ENCODE data around the gene SLC39A9. TPM values are rescaled to one million over a fixed set of nuclear protein-coding genes. Genes with fewer than 3 reads are reported as not detected.

The SLC39A9 gene
- total RNA-seq, 1 experiment from 2014 or later: 44.1 TPM

- no peak for TF ChIP-seq ZNF512 (CRISPR knock-in tag; IDR thresholded peaks at IDR 0.05; ENCODE audit: borderline replicate concordance)
- TF ChIP-seq SOX15 (CRISPR knock-in tag; IDR thresholded peaks at IDR 0.05): no peak
- no peak for TF ChIP-seq ZNF423 (CRISPR knock-in tag; IDR thresholded peaks at IDR 0.05)
- no peak for TF ChIP-seq NR2C2 (CRISPR knock-in tag; IDR thresholded peaks at IDR 0.05)
- TF ChIP-seq ZBTB43 (CRISPR knock-in tag; IDR thresholded peaks at IDR 0.05): no peak
- TF ChIP-seq CREB1 (CRISPR knock-in tag; IDR thresholded peaks at IDR 0.05): no peak
Observed at GRCh38 chr14:69487771-69488170, 89.3 kb downstream of the SLC39A9 start (continued).

GRCh38 chr14:69489495-69489894 lies 91.0 kb downstream of the SLC39A9 start:
- DNase-seq (ENCODE audit: low spot score) (no peak), ATAC-seq (no peak)
- TF ChIP-seq ZBTB21 (CRISPR knock-in tag; IDR thresholded peaks at IDR 0.05; ENCODE audit: borderline replicate concordance) (no peak), FOXJ3 (CRISPR knock-in tag; IDR thresholded peaks at IDR 0.05; ENCODE audit: borderline replicate concordance) (no peak), ESRRA (CRISPR knock-in tag; IDR thresholded peaks at IDR 0.05; ENCODE audit: borderline replicate concordance) (no peak), GTF2I (CRISPR knock-in tag; conservative IDR thresholded peaks at IDR 0.05) (no peak), MAX (CRISPR knock-in tag; IDR thresholded peaks at IDR 0.05) (no peak), PRDM15 (CRISPR knock-in tag; IDR thresholded peaks at IDR 0.05) (no peak)
- Mint-ChIP-seq H3K4me3 (no peak overlapping the region), H3K27ac (no peak overlapping the region), H3K4me1 (peaks cover 11% of the 10 kb centered on the region), H3K9me3 (no peaks in the 10 kb centered on the region), H3K36me3 (no peaks in the 10 kb centered on the region), H3K27me3 (ENCODE audit: low read depth) (peaks cover 26% of the 10 kb centered on the region)
- CTCF ChIA-PET: interaction anchor here (0.8 to 1.0 kb wide), 4 partner anchors 12 to 46 kb away, joined by 3 to 7 read pairs (median 3); no protein-coding TSS in a partner anchor
- POLR2A ChIA-PET: interaction anchor here (0.6 kb wide), 1 partner anchor 20 kb away, joined by 5 read pairs; no protein-coding TSS in a partner anchor

- no peak for ATAC-seq
- H3K27ac Mint-ChIP-seq: no peak overlapping the region
- H3K27me3 Mint-ChIP-seq (ENCODE audit: low read depth): peaks cover 19% of the 10 kb centered on the region
- TF ChIP-seq ZNF317 (CRISPR knock-in tag; IDR thresholded peaks at IDR 0.05; ENCODE audit: borderline replicate concordance, low read depth) (no peak), NFATC4 (CRISPR knock-in tag; IDR thresholded peaks at IDR 0.05) (no peak), ZNF425 (CRISPR knock-in tag; conservative IDR thresholded peaks at IDR 0.05) (no peak), NFYB (CRISPR knock-in tag; conservative IDR thresholded peaks at IDR 0.05; ENCODE audit: low read depth) (no peak), SMAD4 (CRISPR knock-in tag; IDR thresholded peaks at IDR 0.05) (no peak), ZNF121 (CRISPR knock-in tag; IDR thresholded peaks at IDR 0.05) (no peak), MYBL2 (CRISPR knock-in tag; IDR thresholded peaks at IDR 0.05) (no peak), ATF3 (CRISPR knock-in tag; conservative IDR thresholded peaks at IDR 0.05) (no peak), ATF6 (CRISPR knock-in tag; IDR thresholded peaks at IDR 0.05) (no peak), HMGA2 (CRISPR knock-in tag; IDR thresholded peaks at IDR 0.05) (no peak), TEAD1 (CRISPR knock-in tag; IDR thresholded peaks at IDR 0.05) (no peak)
Observed at GRCh38 chr14:69490219-69490918, 91.9 kb downstream of the SLC39A9 start.

More at GRCh38 chr14:69490219-69490918, 91.9 kb downstream of the SLC39A9 start:
- Mint-ChIP-seq H3K4me1 (peaks cover 11% of the 10 kb centered on the region), H3K9me3 (no peaks in the 10 kb centered on the region), H3K36me3 (no peaks in the 10 kb centered on the region), H3K4me3 (no peak overlapping the region)
- no peak for DNase-seq (ENCODE audit: low spot score)
- CTCF ChIA-PET: interaction anchor here (1.0 kb wide), 2 partner anchors 15 to 45 kb away, joined by 3 read pairs; no protein-coding TSS in a partner anchor
- POLR2A ChIA-PET: no interaction called here
